SJCRH30 (cell line): ENCODE data around the gene OSBP2. TPM values are rescaled to one million over a fixed set of nuclear protein-coding genes. Genes with fewer than 3 reads are reported as not detected.

ENCODE experiments used
- DNase-seq, 2 experiments: peaks; one replicate each; pipeline ENCODE4 v3.0.0-alpha.2; 2015 to 2020
- H3K27ac ChIP-seq: fragments of 250-450 bp; sonication (Bioruptor Pico); 2 replicates; pipeline ENCODE4 v1.5.1; 2020; ENCODE audit warnings: mild to moderate bottlenecking, moderate library complexity
- H3K27me3 ChIP-seq: fragments of 250-450 bp; sonication (Bioruptor Pico); 2 replicates; pipeline ENCODE4 v1.5.1; 2020; ENCODE audit warnings: mild to moderate bottlenecking, moderate library complexity
- H3K36me3 ChIP-seq: fragments of 250-450 bp; sonication (Bioruptor Pico); 2 replicates; pipeline ENCODE4 v1.5.1; 2020; ENCODE audit warnings: mild to moderate bottlenecking, moderate library complexity
- H3K4me1 ChIP-seq: fragments of 250-450 bp; sonication (Bioruptor Pico); 2 replicates; pipeline ENCODE4 v1.5.1; 2020; ENCODE audit warnings: mild to moderate bottlenecking, moderate library complexity
- H3K4me3 ChIP-seq: fragments of 250-450 bp; sonication (Bioruptor Pico); 2 replicates; pipeline ENCODE4 v1.5.1; 2020; ENCODE audit warnings: mild to moderate bottlenecking, moderate library complexity
- H3K9me3 ChIP-seq: fragments of 250-450 bp; sonication (Bioruptor Pico); replicated peaks from 2 replicates; pipeline ENCODE4 v1.5.1; 2020; ENCODE audit warnings: mild to moderate bottlenecking, moderate library complexity
- total RNA-seq: library from RNA; depleted of rRNA; stranded (reverse); fragments of >200 nt; shearing (Covaris generic); gene quantifications from 2 replicates; pipeline ENCODE4 v1.2.3, GENCODE V29; 2014

The OSBP2 gene
- total RNA-seq, 1 experiment from 2014 or later = not detected

- Histone ChIP-seq H3K27me3 (no peaks in the 10 kb centered on the region), H3K9me3 (no peaks in the 10 kb centered on the region), H3K4me1 (no peaks in the 10 kb centered on the region), H3K4me3 (no peak overlapping the region), H3K27ac (no peak overlapping the region), H3K36me3 (no peaks in the 10 kb centered on the region)
- no peak for DNase-seq
Observed at GRCh38 chr22:30910358-30910757, 215.7 kb downstream of the OSBP2 start.

GRCh38 chr22:30918761-30919160 is 224.1 kb downstream of the OSBP2 start:
- no peaks in the 10 kb centered on the region for H3K36me3 ChIP-seq
- H3K9me3 ChIP-seq = no peaks in the 10 kb centered on the region
- H3K4me1 ChIP-seq = no peaks in the 10 kb centered on the region; the same call in 1 of the 2 replicates
- no peak for DNase-seq
- H3K4me3 ChIP-seq = no peak overlapping the region
- H3K27me3 ChIP-seq = no peaks in the 10 kb centered on the region
- H3K27ac ChIP-seq = no peak overlapping the region

- no peak for DNase-seq
- no peaks in the 10 kb centered on the region; the same call in 1 of the 2 replicates for H3K4me1 ChIP-seq
- no peak overlapping the region for H3K4me3 ChIP-seq
- no peaks in the 10 kb centered on the region for H3K9me3 ChIP-seq
- H3K36me3 ChIP-seq = no peaks in the 10 kb centered on the region
- H3K27ac ChIP-seq = no peak overlapping the region
- H3K27me3 ChIP-seq = no peaks in the 10 kb centered on the region
Observed at GRCh38 chr22:30919973-30920372, 225.3 kb downstream of the OSBP2 start.

- Histone ChIP-seq H3K9me3 (no peaks in the 10 kb centered on the region), H3K27me3 (no peaks in the 10 kb centered on the region), H3K4me3 (no peak overlapping the region), H3K4me1 (no peaks in the 10 kb centered on the region; the same call in 1 of the 2 replicates), H3K27ac (no peak overlapping the region), H3K36me3 (no peaks in the 10 kb centered on the region)
- DNase-seq = peak; percentile 62 to 77
Observed at GRCh38 chr22:30920407-30920806, 225.7 kb downstream of the OSBP2 start.

- Histone ChIP-seq H3K9me3 (no peaks in the 10 kb centered on the region), H3K27ac (no peak overlapping the region), H3K36me3 (no peaks in the 10 kb centered on the region), H3K4me1 (no peaks in the 10 kb centered on the region; the same call in 1 of the 2 replicates), H3K4me3 (no peak overlapping the region), H3K27me3 (no peaks in the 10 kb centered on the region)
- no peak for DNase-seq
Observed at GRCh38 chr22:30921108-30921507, 226.4 kb downstream of the OSBP2 start.

- no peak for DNase-seq
- Histone ChIP-seq H3K36me3 (peaks cover 3% of the 10 kb centered on the region; the same call in 1 of the 2 replicates), H3K4me3 (no peak overlapping the region), H3K9me3 (no peaks in the 10 kb centered on the region), H3K27ac (no peak overlapping the region), H3K27me3 (no peaks in the 10 kb centered on the region), H3K4me1 (no peaks in the 10 kb centered on the region; the same call in 1 of the 2 replicates)
Observed at GRCh38 chr22:30922151-30922611, 227.5 kb downstream of the OSBP2 start.

- Histone ChIP-seq H3K4me3 (no peak overlapping the region), H3K9me3 (no peaks in the 10 kb centered on the region), H3K4me1 (no peaks in the 10 kb centered on the region; the same call in 1 of the 2 replicates), H3K27ac (no peak overlapping the region), H3K36me3 (peaks cover 9% of the 10 kb centered on the region; the same call in 1 of the 2 replicates), H3K27me3 (no peaks in the 10 kb centered on the region)
- DNase-seq = no peak
Observed at GRCh38 chr22:30923168-30923900, 228.7 kb downstream of the OSBP2 start.

GRCh38 chr22:30925667-30926066 is 231.0 kb downstream of the OSBP2 start:
- Histone ChIP-seq H3K9me3 (no peaks in the 10 kb centered on the region), H3K4me1 (no peaks in the 10 kb centered on the region; the same call in 1 of the 2 replicates), H3K27me3 (no peaks in the 10 kb centered on the region), H3K36me3 (peaks cover 25% of the 10 kb centered on the region), H3K27ac (no peak overlapping the region), H3K4me3 (no peak overlapping the region)
- DNase-seq = no peak

GRCh38 chr22:30926706-30927105 is 232.0 kb downstream of the OSBP2 start:
- Histone ChIP-seq H3K36me3 (peaks cover 31% of the 10 kb centered on the region), H3K4me1 (no peaks in the 10 kb centered on the region), H3K4me3 (no peak overlapping the region), H3K27ac (no peak overlapping the region), H3K9me3 (no peaks in the 10 kb centered on the region), H3K27me3 (no peaks in the 10 kb centered on the region)
- DNase-seq = no peak

- Histone ChIP-seq H3K27ac (no peak overlapping the region), H3K4me3 (no peak overlapping the region), H3K9me3 (no peaks in the 10 kb centered on the region), H3K4me1 (no peaks in the 10 kb centered on the region), H3K36me3 (peaks cover 35% of the 10 kb centered on the region), H3K27me3 (no peaks in the 10 kb centered on the region)
- DNase-seq = no peak
Observed at GRCh38 chr22:30927806-30928205, 233.1 kb downstream of the OSBP2 start.

- Histone ChIP-seq H3K27ac (no peak overlapping the region), H3K27me3 (no peaks in the 10 kb centered on the region), H3K4me1 (no peaks in the 10 kb centered on the region), H3K36me3 (peaks cover 41% of the 10 kb centered on the region), H3K4me3 (no peak overlapping the region), H3K9me3 (no peaks in the 10 kb centered on the region)
- DNase-seq = no peak
Observed at GRCh38 chr22:30928401-30928800, 233.7 kb downstream of the OSBP2 start.

GRCh38 chr22:30930228-30930627 is 235.6 kb downstream of the OSBP2 start:
- Histone ChIP-seq H3K4me1 (no peaks in the 10 kb centered on the region), H3K4me3 (no peak overlapping the region), H3K27ac (no peak overlapping the region), H3K36me3 (peaks cover 57% of the 10 kb centered on the region), H3K27me3 (no peaks in the 10 kb centered on the region), H3K9me3 (no peaks in the 10 kb centered on the region)
- no peak for DNase-seq

GRCh38 chr22:30931541-30932300 is 237.0 kb downstream of the OSBP2 start:
- H3K36me3 ChIP-seq = peaks cover 72% of the 10 kb centered on the region
- no peak overlapping the region for H3K4me3 ChIP-seq
- peak in 1 of 2 experiments; percentile 18 for DNase-seq
- H3K27ac ChIP-seq = no peak overlapping the region
- H3K9me3 ChIP-seq = no peaks in the 10 kb centered on the region
- H3K4me1 ChIP-seq = no peaks in the 10 kb centered on the region
- no peaks in the 10 kb centered on the region for H3K27me3 ChIP-seq

GRCh38 chr22:30932661-30933060 is 238.0 kb downstream of the OSBP2 start:
- DNase-seq = no peak
- Histone ChIP-seq H3K27ac (0 out of 2 replicates have a peak overlapping the region, but pooled peaks have one; percentile 17), H3K36me3 (peaks cover 72% of the 10 kb centered on the region), H3K4me3 (no peak overlapping the region), H3K4me1 (no peaks in the 10 kb centered on the region), H3K27me3 (no peaks in the 10 kb centered on the region), H3K9me3 (no peaks in the 10 kb centered on the region)

GRCh38 chr22:30933457-30933856 is 238.8 kb downstream of the OSBP2 start:
- no peaks in the 10 kb centered on the region for H3K27me3 ChIP-seq
- no peak overlapping the region for H3K27ac ChIP-seq
- no peaks in the 10 kb centered on the region for H3K9me3 ChIP-seq
- peaks cover 78% of the 10 kb centered on the region for H3K36me3 ChIP-seq
- no peak overlapping the region for H3K4me3 ChIP-seq
- DNase-seq = no peak
- no peaks in the 10 kb centered on the region for H3K4me1 ChIP-seq
